HG03108 (cell line): Measurements from ENCODE around the gene FOCAD.
"Not testable (repeated sequence)": the region's sequence is repeated elsewhere in the genome, so short reads cannot be mapped to it uniquely, and the experiment has no call there.

ENCODE experiments used
- ATAC-seq: cut with Tn5 transposase; IDR thresholded peaks from one replicate; pipeline ENCODE4 v1.9.1; 2021; ENCODE audit warnings: moderate library complexity; ENCODE audit not compliant: unreplicated experiment

FOCAD gene

GRCh38 chr9:20948703-20949102 lies 264.6 kb downstream of the FOCAD start:
- ATAC-seq = no peak

GRCh38 chr9:20950707-20951106 lies 266.6 kb downstream of the FOCAD start:
- no peak for ATAC-seq

- no peak for ATAC-seq
These were observed 278.6 kb downstream of the FOCAD start for GRCh38 chr9:20962536-20963225.

- no peak for ATAC-seq
These were observed 288.6 kb downstream of the FOCAD start for GRCh38 chr9:20972684-20973083.

GRCh38 chr9:20973246-20973947 lies 289.3 kb downstream of the FOCAD start:
- not testable (repeated sequence) for ATAC-seq

- not testable (repeated sequence) for ATAC-seq
These were observed 290.3 kb downstream of the FOCAD start for GRCh38 chr9:20974191-20974938.

GRCh38 chr9:20978249-20978648 lies 294.2 kb downstream of the FOCAD start:
- no peak for ATAC-seq

GRCh38 chr9:20980832-20981455 lies 296.9 kb downstream of the FOCAD start:
- peak; percentile 78 for ATAC-seq

GRCh38 chr9:20981486-20981885 lies 297.4 kb downstream of the FOCAD start:
- no peak for ATAC-seq

- ATAC-seq = no peak
These were observed 300.4 kb downstream of the FOCAD start for GRCh38 chr9:20984506-20984905.

GRCh38 chr9:20985851-20986600 lies 302.0 kb downstream of the FOCAD start:
- ATAC-seq = no peak

GRCh38 chr9:20987521-20987920 lies 303.5 kb downstream of the FOCAD start:
- ATAC-seq = no peak

GRCh38 chr9:20988061-20988460 lies 304.0 kb downstream of the FOCAD start:
- ATAC-seq = no peak

GRCh38 chr9:20988671-20989315 lies 304.7 kb downstream of the FOCAD start:
- no peak for ATAC-seq

GRCh38 chr9:20989923-20990341 lies 305.9 kb downstream of the FOCAD start:
- no peak for ATAC-seq

- no peak for ATAC-seq
These were observed 306.8 kb downstream of the FOCAD start for GRCh38 chr9:20990867-20991266.

GRCh38 chr9:20994486-20994885 lies 310.4 kb downstream of the FOCAD start:
- ATAC-seq = no peak

GRCh38 chr9:20995616-20996015 lies 311.6 kb downstream of the FOCAD start:
- ATAC-seq = no peak

- ATAC-seq = peak; percentile 82
These were observed 312.8 kb downstream of the FOCAD start for GRCh38 chr9:20996809-20997208.

- peak; percentile 53 for ATAC-seq
These were observed 313.5 kb downstream of the FOCAD start for GRCh38 chr9:20997503-20998076.
